H9 (cell line): Measurements from ENCODE around the gene ERCC4. TPM values are rescaled to one million over a fixed set of nuclear protein-coding genes. Genes with fewer than 3 reads are reported as not detected.

Experiments used
- DNase-seq: peaks from one replicate; pipeline ENCODE4 v3.0.0-alpha.2; 2017
- H2AFZ ChIP-seq: one replicate; pipeline ENCODE4 v1.6.1; 2013; ENCODE audit warnings: mild to moderate bottlenecking, low read length, control low read depth, moderate library complexity
- H2AK5ac ChIP-seq: 2 replicates; pipeline ENCODE4 v1.6.1; 2013; ENCODE audit warnings: low read length, control low read depth, mixed read lengths; ENCODE audit not compliant: insufficient read length
- H2BK120ac ChIP-seq: one replicate; pipeline ENCODE4 v1.6.1; 2013; ENCODE audit warnings: low read depth, mild to moderate bottlenecking, low read length, control low read depth, inconsistent platforms; ENCODE audit not compliant: poor library complexity, severe bottlenecking
- H2BK12ac ChIP-seq: 2 replicates; pipeline ENCODE4 v1.6.1; 2013; ENCODE audit warnings: low read length, control low read depth, mixed read lengths, low read depth; ENCODE audit not compliant: insufficient read length
- H2BK15ac ChIP-seq: 2 replicates; pipeline ENCODE4 v1.6.1; 2013; ENCODE audit warnings: low read depth, low read length, control low read depth
- H2BK20ac ChIP-seq: one replicate; pipeline ENCODE4 v1.6.1; 2013; ENCODE audit warnings: low read depth, mild to moderate bottlenecking, low read length, control low read depth, inconsistent platforms; ENCODE audit not compliant: poor library complexity, severe bottlenecking
- H2BK5ac ChIP-seq: 2 replicates; pipeline ENCODE4 v1.6.1; 2013; ENCODE audit warnings: low read length, control low read depth, mixed read lengths; ENCODE audit not compliant: insufficient read length
- H3K14ac ChIP-seq: 2 replicates; pipeline ENCODE4 v1.6.1; 2013; ENCODE audit warnings: low read length, control low read depth; ENCODE audit not compliant: insufficient read depth
- H3K18ac ChIP-seq: 2 replicates; pipeline ENCODE4 v1.6.1; 2013; ENCODE audit warnings: low read depth, mild to moderate bottlenecking, mixed read lengths, low read length, control low read depth; ENCODE audit not compliant: insufficient read length
- H3K23ac ChIP-seq: 2 replicates; pipeline ENCODE4 v1.6.1; 2013; ENCODE audit warnings: low read length, control low read depth, mixed read lengths, low read depth; ENCODE audit not compliant: insufficient read length
- H3K23me2 ChIP-seq: 2 replicates; pipeline ENCODE4 v1.6.1; 2013; ENCODE audit warnings: low read depth, mild to moderate bottlenecking, mixed read lengths, low read length, control low read depth; ENCODE audit not compliant: insufficient read length, poor library complexity, severe bottlenecking
- H3K27ac ChIP-seq: 2 replicates; pipeline ENCODE4 v1.5.1; 2013; ENCODE audit warnings: low read length, control low read depth, mixed read lengths, low read depth; ENCODE audit not compliant: insufficient read length
- H3K27me3 ChIP-seq: 2 replicates; pipeline ENCODE4 v1.6.1; 2013; ENCODE audit warnings: low read length, control low read depth, inconsistent platforms; ENCODE audit not compliant: insufficient read depth
- H3K4ac ChIP-seq: 2 replicates; pipeline ENCODE4 v1.6.1; 2013; ENCODE audit warnings: low read depth, mild to moderate bottlenecking, control low read depth, inconsistent platforms, low read length, moderate library complexity
- H3K4me1 ChIP-seq: 2 replicates; pipeline ENCODE4 v1.6.1; 2013; ENCODE audit warnings: low read length, control low read depth, inconsistent platforms; ENCODE audit not compliant: insufficient read depth
- H3K4me2 ChIP-seq: 2 replicates; pipeline ENCODE4 v1.6.1; 2013; ENCODE audit warnings: low read length, control low read depth, mixed read lengths; ENCODE audit not compliant: insufficient read length, insufficient read depth
- H3K56ac ChIP-seq: 2 replicates; pipeline ENCODE4 v1.6.1; 2013; ENCODE audit warnings: low read depth, mild to moderate bottlenecking, mixed read lengths, low read length, control low read depth; ENCODE audit not compliant: insufficient read length
- H3K79me1 ChIP-seq: 2 replicates; pipeline ENCODE4 v1.6.1; 2013; ENCODE audit warnings: low read depth, mild to moderate bottlenecking, moderate library complexity, low read length, control low read depth, inconsistent platforms; ENCODE audit not compliant: insufficient read depth, poor library complexity, severe bottlenecking
- H3K79me2 ChIP-seq: 2 replicates; pipeline ENCODE4 v1.6.1; 2013; ENCODE audit warnings: low read length, control low read depth, inconsistent platforms; ENCODE audit not compliant: insufficient read depth
- H3K9ac ChIP-seq: 2 replicates; pipeline ENCODE4 v1.6.1; 2013; ENCODE audit warnings: low read length, control low read depth, mixed read lengths; ENCODE audit not compliant: insufficient read length; ENCODE audit errors: extremely low read depth
- H3K9me3 ChIP-seq: one replicate; pipeline ENCODE4 v1.6.1; 2013; ENCODE audit warnings: low read depth, low read length, inconsistent platforms; ENCODE audit not compliant: control insufficient read depth
- H3T11ph ChIP-seq: one replicate; pipeline ENCODE4 v1.6.1; 2013; ENCODE audit warnings: mild to moderate bottlenecking, low read length, control low read depth, inconsistent platforms
- H4K20me1 ChIP-seq: one replicate; pipeline ENCODE4 v1.6.1; 2013; ENCODE audit not compliant: control insufficient read depth, insufficient read length, insufficient read depth
- H4K5ac ChIP-seq: 2 replicates; pipeline ENCODE4 v1.6.1; 2013; ENCODE audit warnings: low read depth, mild to moderate bottlenecking, mixed read lengths, low read length, control low read depth; ENCODE audit not compliant: insufficient read length
- H4K8ac ChIP-seq: replicated peaks from 2 replicates; pipeline ENCODE4 v1.6.1; 2013; ENCODE audit warnings: low read length, control low read depth, mixed read lengths, low read depth; ENCODE audit not compliant: insufficient read length
- H4K91ac ChIP-seq: 2 replicates; pipeline ENCODE4 v1.6.1; 2013; ENCODE audit warnings: low read depth, mild to moderate bottlenecking, moderate library complexity, mixed read lengths, low read length, control low read depth; ENCODE audit not compliant: insufficient read length
- H3K27ac Mint-ChIP-seq, 3 experiments: 2 replicates in 2 of 3; 3 replicates in 1 of 3; pipeline ENCODE4 v1.8.0; 2020 to 2021; ENCODE audit warnings: mixed read lengths in 3 of 3, mild to moderate bottlenecking in 1 of 3, moderate library complexity in 1 of 3
- H3K27me3 Mint-ChIP-seq: 2 replicates; pipeline ENCODE4 v1.8.0; 2021; ENCODE audit warnings: low read depth, mild to moderate bottlenecking, moderate library complexity, mixed read lengths
- H3K36me3 Mint-ChIP-seq, 3 experiments: 2 replicates in 2 of 3; 3 replicates in 1 of 3; pipeline ENCODE4 v1.8.0; 2020 to 2021; ENCODE audit warnings: low read depth in 3 of 3, mixed read lengths in 3 of 3; ENCODE audit not compliant: insufficient read depth in 1 of 3
- H3K4me1 Mint-ChIP-seq, 2 experiments: 2 replicates each; pipeline ENCODE4 v1.8.0; 2020; ENCODE audit warnings: mixed read lengths in 2 of 2
- H3K4me3 Mint-ChIP-seq, 2 experiments: 2 replicates in 1 of 2; 3 replicates in 1 of 2; pipeline ENCODE4 v1.8.0; 2020 to 2021; ENCODE audit warnings: mild to moderate bottlenecking in 2 of 2, mixed read lengths in 2 of 2, moderate library complexity in 1 of 2
- H3K9me3 Mint-ChIP-seq, 2 experiments: 2 replicates in 1 of 2; 3 replicates in 1 of 2; pipeline ENCODE4 v1.8.0; 2020; ENCODE audit warnings: mild to moderate bottlenecking in 2 of 2, mixed read lengths in 2 of 2, moderate library complexity in 1 of 2
- WGBS: extraction: QIAGEN DNeasy Blood & Tissue Kit; methylation state at CpG from one replicate; pipeline ENCODE4 v1.1.7; 2013; ENCODE audit warnings: missing lambda C conversion rate, low lambda C conversion rate, mixed read lengths; ENCODE audit not compliant: insufficient read length; ENCODE audit errors: extremely low coverage; 5-methylcytosine and 5-hydroxymethylcytosine counted together
- total RNA-seq: library from RNA; stranded (reverse); gene quantifications from 2 replicates; pipeline ENCODE4 v1.2.1, GENCODE V29; 2021
- TF ChIP-seq, protein P1 (sequence below): fragments of 200-600 bp; sonication (generic); conservative IDR thresholded peaks from 3 replicates; pipeline ENCODE4 v1.8.0; 2021; ENCODE audit warnings: antibody characterized with exemption, mild to moderate bottlenecking

The ERCC4 gene
- total RNA-seq, 1 experiment from 2014 or later: 15.6 TPM

GRCh38 chr16:13885700-13886099, 34.3 kb upstream of the ERCC4 start:
- no peak overlapping the region for H3K4ac ChIP-seq
- Mint-ChIP-seq H3K27ac (no peak overlapping the region), H3K36me3 (peaks cover 2 to 5% (median 4%) of the 10 kb centered on the region in 3 experiments; a peak in 3 of 7 replicates), H3K27me3 (no peaks in the 10 kb centered on the region; the same call in 1 of the 2 replicates), H3K4me3 (no peak overlapping the region), H3K9me3 (peaks cover 31 to 33% of the 10 kb centered on the region in 2 experiments), H3K4me1 (no peaks in the 10 kb centered on the region)
- DNase-seq: no peak
- H4K20me1 ChIP-seq: no peaks in the 10 kb centered on the region
- no peak overlapping the region for H4K91ac ChIP-seq
- no peak overlapping the region for H2BK5ac ChIP-seq
- H3K79me2 ChIP-seq: no peaks in the 10 kb centered on the region
- no CpG with 5 or more reads among the region's 6 CpGs for WGBS
- no peak overlapping the region for H2AK5ac ChIP-seq
- no peak overlapping the region for H3K9ac ChIP-seq
- H3K27ac ChIP-seq: no peak overlapping the region
- H2BK120ac ChIP-seq: no peak overlapping the region
- no peak overlapping the region for H4K8ac ChIP-seq
- TF ChIP-seq, protein P1, sequence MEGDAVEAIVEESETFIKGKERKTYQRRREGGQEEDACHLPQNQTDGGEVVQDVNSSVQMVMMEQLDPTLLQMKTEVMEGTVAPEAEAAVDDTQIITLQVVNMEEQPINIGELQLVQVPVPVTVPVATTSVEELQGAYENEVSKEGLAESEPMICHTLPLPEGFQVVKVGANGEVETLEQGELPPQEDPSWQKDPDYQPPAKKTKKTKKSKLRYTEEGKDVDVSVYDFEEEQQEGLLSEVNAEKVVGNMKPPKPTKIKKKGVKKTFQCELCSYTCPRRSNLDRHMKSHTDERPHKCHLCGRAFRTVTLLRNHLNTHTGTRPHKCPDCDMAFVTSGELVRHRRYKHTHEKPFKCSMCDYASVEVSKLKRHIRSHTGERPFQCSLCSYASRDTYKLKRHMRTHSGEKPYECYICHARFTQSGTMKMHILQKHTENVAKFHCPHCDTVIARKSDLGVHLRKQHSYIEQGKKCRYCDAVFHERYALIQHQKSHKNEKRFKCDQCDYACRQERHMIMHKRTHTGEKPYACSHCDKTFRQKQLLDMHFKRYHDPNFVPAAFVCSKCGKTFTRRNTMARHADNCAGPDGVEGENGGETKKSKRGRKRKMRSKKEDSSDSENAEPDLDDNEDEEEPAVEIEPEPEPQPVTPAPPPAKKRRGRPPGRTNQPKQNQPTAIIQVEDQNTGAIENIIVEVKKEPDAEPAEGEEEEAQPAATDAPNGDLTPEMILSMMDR: no peak
- H3K27me3 ChIP-seq: no peaks in the 10 kb centered on the region
- no peak overlapping the region for H3K4me2 ChIP-seq
- no peak overlapping the region for H4K5ac ChIP-seq
- no peak overlapping the region for H2BK12ac ChIP-seq
- H2AFZ ChIP-seq: no peak overlapping the region
- H3K4me1 ChIP-seq: no peaks in the 10 kb centered on the region
- H3K18ac ChIP-seq: no peak overlapping the region
- H2BK15ac ChIP-seq: no peak overlapping the region
- H3K23me2 ChIP-seq: no peaks in the 10 kb centered on the region
- H3K56ac ChIP-seq: no peak overlapping the region
- H3K9me3 ChIP-seq: peaks cover 5% of the 10 kb centered on the region
- no peak overlapping the region for H3T11ph ChIP-seq
- H2BK20ac ChIP-seq: no peak overlapping the region
- no peak overlapping the region for H3K14ac ChIP-seq
- no peaks in the 10 kb centered on the region for H3K79me1 ChIP-seq
- no peak overlapping the region for H3K23ac ChIP-seq
